IMR-90 (cell line): ENCODE results near the gene SNX27. TPM values are rescaled to one million over a fixed set of nuclear protein-coding genes. Genes with fewer than 3 reads are reported as not detected.
A peak's percentile ranks its signal among the peaks of the same experiment; 100 is the strongest.

Experiments
- ATAC-seq: fragments of 200-7000 bp; cut with Tn5 transposase; 2 replicates; pipeline ENCODE4 v1.9.1; 2020; ENCODE audit warnings: low read depth, mild to moderate bottlenecking, moderate library complexity
- BruUV-seq: library from RNA; stranded (reverse); fragments of 400-500 nt; replicated peaks from 2 replicates; lab custom pipeline; 2021; lab: Mats Ljungman, UMichigan
- CTCF ChIA-PET: fragments of 300-600 bp; formaldehyde crosslinking; extraction: SDS; loops from one replicate; lab custom pipeline; 2021; ENCODE audit warnings: antibody characterized with exemption; lab: Yijun Ruan, JAX
- POLR2A ChIA-PET: fragments of 300-600 bp; sonication (Branson Sonifier 250); formaldehyde crosslinking; loops from one replicate; lab custom pipeline; 2022; ENCODE audit warnings: antibody characterized with exemption; ENCODE audit not compliant: unreplicated experiment; lab: Charles Lee
- DNase-seq: peaks from one replicate; pipeline ENCODE4 v3.0.0; 2013
- H2AFZ ChIP-seq: replicated peaks from 2 replicates; pipeline ENCODE3; 2013; ENCODE audit warnings: low read length, mild to moderate bottlenecking; ENCODE audit not compliant: poor library complexity
- H2AK5ac ChIP-seq: 2 replicates; pipeline ENCODE4 v1.6.1; 2013; ENCODE audit warnings: low read depth, low read length, inconsistent platforms
- H2AK9ac ChIP-seq: replicated peaks from 2 replicates; pipeline ENCODE3; 2013; ENCODE audit warnings: mild to moderate bottlenecking, low read depth, low read length, moderate library complexity; ENCODE audit not compliant: poor library complexity
- H2BK120ac ChIP-seq: 2 replicates; pipeline ENCODE4 v1.6.1; 2013; ENCODE audit warnings: low read depth, low read length, inconsistent platforms
- H2BK15ac ChIP-seq: 3 replicates; pipeline ENCODE4 v1.6.1; 2013; ENCODE audit warnings: low read depth, low read length, inconsistent platforms
- H2BK20ac ChIP-seq: 2 replicates; pipeline ENCODE4 v1.6.1; 2013; ENCODE audit warnings: low read depth, mild to moderate bottlenecking, inconsistent platforms, low read length, moderate library complexity
- H2BK5ac ChIP-seq: 2 replicates; pipeline ENCODE4 v1.6.1; 2013; ENCODE audit warnings: mild to moderate bottlenecking, low read depth, low read length, inconsistent platforms; ENCODE audit not compliant: poor library complexity, severe bottlenecking
- H3K14ac ChIP-seq: replicated peaks from 2 replicates; pipeline ENCODE4 v1.6.1; 2013; ENCODE audit warnings: low read depth, low read length, inconsistent platforms
- H3K18ac ChIP-seq: 2 replicates; pipeline ENCODE4 v1.6.1; 2013; ENCODE audit warnings: low read depth, low read length, control low read depth
- H3K23ac ChIP-seq: 2 replicates; pipeline ENCODE4 v1.6.1; 2013; ENCODE audit warnings: low read depth, low read length, inconsistent platforms
- H3K27ac ChIP-seq: 2 replicates; pipeline ENCODE4 v1.5.1; 2013; ENCODE audit warnings: mild to moderate bottlenecking, control low read depth, low read length; ENCODE audit not compliant: insufficient read depth
- H3K27me3 ChIP-seq: 2 replicates; pipeline ENCODE4 v1.6.1; 2013; ENCODE audit warnings: low read length; ENCODE audit not compliant: control insufficient read depth, insufficient read depth
- H3K36me3 ChIP-seq: 2 replicates; pipeline ENCODE4 v1.6.1; 2013; ENCODE audit warnings: low read length, mixed read lengths; ENCODE audit not compliant: control insufficient read depth, insufficient read depth
- H3K4ac ChIP-seq: 2 replicates; pipeline ENCODE4 v1.6.1; 2013; ENCODE audit warnings: low read depth, low read length, inconsistent platforms
- H3K4me1 ChIP-seq: 2 replicates; pipeline ENCODE4 v1.6.1; 2013; ENCODE audit warnings: low read length, mixed read lengths; ENCODE audit not compliant: control insufficient read depth, insufficient read depth
- H3K4me2 ChIP-seq: 2 replicates; pipeline ENCODE4 v1.6.1; 2013; ENCODE audit warnings: low read depth, mild to moderate bottlenecking, control low read depth, low read length, moderate library complexity
- H3K4me3 ChIP-seq: 2 replicates; pipeline ENCODE4 v1.5.1; 2013; ENCODE audit warnings: low read depth, mild to moderate bottlenecking, control low read depth, low read length, moderate library complexity; ENCODE audit not compliant: insufficient read depth
- H3K56ac ChIP-seq: 2 replicates; pipeline ENCODE4 v1.6.1; 2013; ENCODE audit warnings: low read length, inconsistent platforms; ENCODE audit not compliant: insufficient read depth; ENCODE audit errors: extremely low read depth
- H3K79me1 ChIP-seq, 2 experiments: 2 replicates each; pipeline ENCODE4 v1.6.1; 2013; ENCODE audit warnings: low read length in 2 of 2, inconsistent platforms in 1 of 2, low read depth in 1 of 2
- H3K9ac ChIP-seq: 2 replicates; pipeline ENCODE4 v1.6.1; 2013; ENCODE audit warnings: low read depth, low read length, control low read depth
- H3K9me1 ChIP-seq: 2 replicates; pipeline ENCODE4 v1.6.1; 2013; ENCODE audit warnings: low read length, inconsistent platforms; ENCODE audit not compliant: insufficient read depth
- H3K9me3 ChIP-seq: 2 replicates; pipeline ENCODE4 v1.6.1; 2013; ENCODE audit warnings: low read length; ENCODE audit not compliant: control insufficient read depth, insufficient read depth
- H4K20me1 ChIP-seq: 2 replicates; pipeline ENCODE4 v1.6.1; 2013; ENCODE audit warnings: low read length, inconsistent platforms; ENCODE audit not compliant: insufficient read depth
- H4K5ac ChIP-seq: 2 replicates; pipeline ENCODE4 v1.6.1; 2013; ENCODE audit warnings: mild to moderate bottlenecking, low read depth, low read length, control low read depth
- H4K8ac ChIP-seq, 2 experiments: 2 replicates each; pipeline ENCODE4 v1.6.1; 2013; ENCODE audit warnings: low read depth in 2 of 2, low read length in 2 of 2, control low read depth in 1 of 2, inconsistent platforms in 1 of 2
- H4K91ac ChIP-seq: 2 replicates; pipeline ENCODE4 v1.6.1; 2013; ENCODE audit warnings: low read depth, low read length, inconsistent platforms; ENCODE audit not compliant: insufficient read depth
- CHD1 ChIP-seq: IDR thresholded peaks from 2 replicates; pipeline ENCODE4 v1.6.1; 2012; ENCODE audit warnings: low read depth, low read length, improper control_type of control experiment
- RAD21 ChIP-seq: IDR thresholded peaks from 2 replicates; pipeline ENCODE4 v1.6.1; 2012; ENCODE audit warnings: low read length, improper control_type of control experiment
- SMC3 ChIP-seq: fragments of 150-350 bp; IDR thresholded peaks from 2 replicates; pipeline ENCODE4 v1.6.1; 2016; ENCODE audit warnings: low read depth, mild to moderate bottlenecking, antibody characterized with exemption, low read length, moderate library complexity
- WGBS, 2 experiments: methylation state at CpG; one replicate each; pipeline versions ENCODE4 v1.1.5 to v1.1.7; 2013; ENCODE audit warnings: missing lambda C conversion rate in 2 of 2; ENCODE audit not compliant: insufficient read length in 1 of 2; ENCODE audit errors: extremely low coverage in 2 of 2; 5-methylcytosine and 5-hydroxymethylcytosine counted together
- dilution Hi-C: fragments of 300-500 bp; cut with HindIII; formaldehyde crosslinking; loops from one replicate; pipeline ENCODE4 v1.14.3; 2018; ENCODE audit warnings: low sequenced_read_pairs; ENCODE audit not compliant: unreplicated experiment
- in situ Hi-C: fragments of 300-500 bp; cut with MboI; formaldehyde crosslinking; loops from 3 replicates; pipeline ENCODE4 v1.14.3; 2019; ENCODE audit warnings: low sequenced_read_pairs, inconsistent platforms, mixed read lengths
- intact Hi-C: fragments of 100-400 bp; cut with micrococcal nuclease; formaldehyde crosslinking; loops from 2 replicates; pipeline ENCODE4 v1.10.0; 2022
- polyA plus RNA-seq, 3 experiments: library from polyadenylated mRNA; depleted of rRNA; stranded (reverse); fragments of >200 nt; gene quantifications; 2 replicates each; pipeline ENCODE4 v1.2.3, GENCODE V29; 2012; ENCODE audit warnings: low replicate concordance in 1 of 3
- total RNA-seq: library from RNA; depleted of rRNA; stranded (reverse); fragments of >200 nt; gene quantifications from 2 replicates; pipeline ENCODE4 v1.2.3, GENCODE V29; 2012
- TF ChIP-seq, protein P1 (sequence below): conservative IDR thresholded peaks from 2 replicates; pipeline ENCODE4 v1.5.1; 2012; ENCODE audit warnings: mild to moderate bottlenecking, low read depth, low read length, improper control_type of control experiment

Gene SNX27
- total and polyA plus RNA-seq, 2 of the 4 experiments (the other 2 are of a cell fraction): 12.3 to 25.6 TPM

DNA sequence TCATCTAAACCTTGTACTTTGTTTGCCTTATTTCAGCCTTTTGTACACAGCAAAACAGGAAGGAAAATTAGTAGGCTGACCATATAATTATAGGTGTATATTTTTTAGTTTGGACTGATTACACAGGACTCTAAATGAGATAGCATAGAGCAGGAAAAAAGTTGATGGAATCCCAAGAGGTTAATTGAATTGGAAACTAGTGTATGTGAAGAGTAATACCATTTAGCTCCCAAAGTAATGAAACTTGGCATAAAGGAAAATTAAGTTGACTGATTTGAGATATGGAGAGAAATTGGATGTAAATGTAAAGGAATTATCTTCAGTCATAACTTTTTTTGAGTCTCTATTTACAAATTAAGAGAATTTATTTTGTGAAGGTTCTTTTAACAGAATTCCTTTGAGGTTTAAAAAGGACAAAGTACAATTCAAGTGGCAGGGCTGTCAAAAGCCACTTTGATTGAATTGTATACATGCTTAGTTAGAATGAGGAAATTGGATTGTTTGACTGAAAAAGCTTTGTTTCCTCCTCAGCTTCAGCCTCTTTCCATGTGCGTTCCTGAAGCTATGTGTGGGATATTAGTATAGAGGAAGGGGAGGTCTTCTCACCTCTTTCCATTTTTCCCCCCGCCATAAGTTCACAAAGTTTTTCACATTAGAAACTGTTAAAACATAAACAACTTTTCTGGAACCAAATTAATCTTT lies 26.4 kb downstream of the SNX27 start:
- in situ Hi-C loops: no loop called here
- Histone ChIP-seq H3K4me2 (no peak overlapping the region), H3K18ac (peak overlapping the region; percentile 7; the same call in 1 of the 2 replicates), H2AFZ (no peak overlapping the region), H4K20me1 (no peaks in the 10 kb centered on the region; the same call in 1 of the 2 replicates), H4K5ac (no peak overlapping the region), H2AK9ac (no peak overlapping the region), H3K14ac (peak overlapping the region; percentile 88; the same call in 1 of the 2 replicates), H3K4ac (peak overlapping the region; percentile 93), H3K23ac (peak overlapping the region; percentile 83; the same call in 1 of the 2 replicates), H3K27me3 (no peaks in the 10 kb centered on the region), H2BK5ac (no peak overlapping the region), H4K8ac (no peak overlapping the region), H3K4me1 (peaks cover 11% of the 10 kb centered on the region), H3K56ac (peak overlapping the region; percentile 19; the same call in 1 of the 2 replicates), H3K79me1 (peaks cover 25 to 51% of the 10 kb centered on the region in 2 experiments), H2AK5ac (peak overlapping the region; percentile 83; the same call in 1 of the 2 replicates), H2BK15ac (peak overlapping the region; percentile 57; the same call in 1 of the 3 replicates), H3K4me3 (no peak overlapping the region), H2BK20ac (peak overlapping the region; percentile 90), H4K91ac (peak overlapping the region; percentile 80; the same call in 1 of the 2 replicates), H3K27ac (no peak overlapping the region), H3K9me3 (no peaks in the 10 kb centered on the region), H2BK120ac (peak overlapping the region; percentile 87), H3K9ac (no peak overlapping the region), H3K9me1 (peaks cover 9% of the 10 kb centered on the region), H3K36me3 (no peaks in the 10 kb centered on the region; the same call in 1 of the 2 replicates)
- intact Hi-C loops: no loop called here
- ChIA-PET POLR2A (interaction anchor here (0.6 kb wide), 1 partner anchor 202 kb away, joined by 7 read pairs; no protein-coding TSS in a partner anchor), CTCF (no interaction called here)
- BruUV-seq: no TSS peak
- DNase-seq (no peak), ATAC-seq (no peak)
- TF ChIP-seq CHD1 (no peak), SMC3 (no peak), RAD21 (no peak)
- TF ChIP-seq, protein P1, sequence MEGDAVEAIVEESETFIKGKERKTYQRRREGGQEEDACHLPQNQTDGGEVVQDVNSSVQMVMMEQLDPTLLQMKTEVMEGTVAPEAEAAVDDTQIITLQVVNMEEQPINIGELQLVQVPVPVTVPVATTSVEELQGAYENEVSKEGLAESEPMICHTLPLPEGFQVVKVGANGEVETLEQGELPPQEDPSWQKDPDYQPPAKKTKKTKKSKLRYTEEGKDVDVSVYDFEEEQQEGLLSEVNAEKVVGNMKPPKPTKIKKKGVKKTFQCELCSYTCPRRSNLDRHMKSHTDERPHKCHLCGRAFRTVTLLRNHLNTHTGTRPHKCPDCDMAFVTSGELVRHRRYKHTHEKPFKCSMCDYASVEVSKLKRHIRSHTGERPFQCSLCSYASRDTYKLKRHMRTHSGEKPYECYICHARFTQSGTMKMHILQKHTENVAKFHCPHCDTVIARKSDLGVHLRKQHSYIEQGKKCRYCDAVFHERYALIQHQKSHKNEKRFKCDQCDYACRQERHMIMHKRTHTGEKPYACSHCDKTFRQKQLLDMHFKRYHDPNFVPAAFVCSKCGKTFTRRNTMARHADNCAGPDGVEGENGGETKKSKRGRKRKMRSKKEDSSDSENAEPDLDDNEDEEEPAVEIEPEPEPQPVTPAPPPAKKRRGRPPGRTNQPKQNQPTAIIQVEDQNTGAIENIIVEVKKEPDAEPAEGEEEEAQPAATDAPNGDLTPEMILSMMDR: no peak
- dilution Hi-C loops: no loop called here
- WGBS, 2 experiments: no CpG with 5 or more reads among the region's 2 CpGs
